Adipocyte (in vitro differentiated cells): Measurements from ENCODE around the gene ANKRD24.
"Not testable (repeated sequence)": the region's sequence is repeated elsewhere in the genome, so short reads cannot be mapped to it uniquely, and the experiment has no call there.

Experiments
- DNase-seq: peaks from one replicate; pipeline ENCODE4 v3.0.0-alpha.2; 2015; ENCODE audit warnings: low read depth
- H3K27me3 ChIP-seq: replicated peaks from 2 replicates; pipeline ENCODE4 v1.7.0; 2013; ENCODE audit warnings: mild to moderate bottlenecking, low read length, moderate library complexity; ENCODE audit not compliant: control insufficient read depth, insufficient read depth
- H3K36me3 ChIP-seq: 2 replicates; pipeline ENCODE4 v1.7.0; 2013; ENCODE audit warnings: low read length, mild to moderate bottlenecking, moderate library complexity; ENCODE audit not compliant: control insufficient read depth, insufficient read depth, severe bottlenecking
- H3K4me1 ChIP-seq: 2 replicates; pipeline ENCODE4 v1.7.0; 2013; ENCODE audit warnings: mild to moderate bottlenecking, low read length, moderate library complexity; ENCODE audit not compliant: control insufficient read depth, insufficient read depth
- H3K4me3 ChIP-seq: 2 replicates; pipeline ENCODE4 v1.7.0; 2013; ENCODE audit warnings: mild to moderate bottlenecking, low read length, moderate library complexity
- H3K9ac ChIP-seq: 2 replicates; pipeline ENCODE4 v1.7.0; 2013; ENCODE audit warnings: mild to moderate bottlenecking, low read length, moderate library complexity
- H3K9me3 ChIP-seq: 2 replicates; pipeline ENCODE4 v1.7.0; 2013; ENCODE audit warnings: mild to moderate bottlenecking, low read length, moderate library complexity; ENCODE audit not compliant: control insufficient read depth

The ANKRD24 gene

GRCh38 chr19:4152241-4152998 is 30.1 kb upstream of the ANKRD24 start:
- peaks cover 12% of the 10 kb centered on the region for H3K27me3 ChIP-seq

GRCh38 chr19:4154571-4155312 is 27.7 kb upstream of the ANKRD24 start:
- H3K9ac ChIP-seq = no peak overlapping the region
- H3K4me1 ChIP-seq = peaks cover under 1% of the 10 kb centered on the region
- H3K9me3 ChIP-seq = no peaks in the 10 kb centered on the region
- H3K36me3 ChIP-seq = no peaks in the 10 kb centered on the region
- no peak for DNase-seq
- H3K4me3 ChIP-seq = no peak overlapping the region
- peaks cover 19% of the 10 kb centered on the region for H3K27me3 ChIP-seq

More at GRCh38 chr19:4152241-4152998, 30.1 kb upstream of the ANKRD24 start:
- Histone ChIP-seq H3K9ac (no peak overlapping the region), H3K9me3 (no peaks in the 10 kb centered on the region), H3K36me3 (no peaks in the 10 kb centered on the region), H3K4me1 (peaks cover 4% of the 10 kb centered on the region), H3K4me3 (no peak overlapping the region)
- DNase-seq = no peak

GRCh38 chr19:4157164-4157563 is 25.3 kb upstream of the ANKRD24 start:
- Histone ChIP-seq H3K27me3 (peaks cover 23% of the 10 kb centered on the region), H3K4me1 (no peaks in the 10 kb centered on the region), H3K36me3 (no peaks in the 10 kb centered on the region), H3K9ac (no peak overlapping the region), H3K9me3 (no peaks in the 10 kb centered on the region), H3K4me3 (no peak overlapping the region)
- DNase-seq = no peak

GRCh38 chr19:4157971-4158370 is 24.5 kb upstream of the ANKRD24 start:
- H3K27me3 ChIP-seq = peaks cover 23% of the 10 kb centered on the region
- H3K36me3 ChIP-seq, H3K9me3 ChIP-seq, H3K9ac ChIP-seq, DNase-seq, H3K4me3 ChIP-seq, H3K4me1 ChIP-seq: not testable (repeated sequence)

GRCh38 chr19:4161415-4162077 is 20.9 kb upstream of the ANKRD24 start:
- no peak for DNase-seq
- Histone ChIP-seq H3K4me3 (no peak overlapping the region), H3K4me1 (no peaks in the 10 kb centered on the region), H3K9me3 (no peaks in the 10 kb centered on the region), H3K36me3 (no peaks in the 10 kb centered on the region), H3K27me3 (peaks cover 23% of the 10 kb centered on the region), H3K9ac (no peak overlapping the region)

GRCh38 chr19:4164262-4164661 is 18.2 kb upstream of the ANKRD24 start:
- no peak for DNase-seq
- H3K27me3 ChIP-seq = peaks cover 25% of the 10 kb centered on the region
- no peak overlapping the region for H3K4me3 ChIP-seq
- H3K36me3 ChIP-seq = no peaks in the 10 kb centered on the region
- H3K9ac ChIP-seq = no peak overlapping the region
- H3K4me1 ChIP-seq = no peaks in the 10 kb centered on the region
- H3K9me3 ChIP-seq = no peaks in the 10 kb centered on the region

GRCh38 chr19:4171676-4172075 is 10.8 kb upstream of the ANKRD24 start:
- Histone ChIP-seq H3K4me3 (no peak overlapping the region), H3K4me1 (no peaks in the 10 kb centered on the region), H3K9me3 (no peaks in the 10 kb centered on the region), H3K27me3 (peaks cover 20% of the 10 kb centered on the region), H3K9ac (no peak overlapping the region), H3K36me3 (peaks cover 11% of the 10 kb centered on the region)
- DNase-seq = no peak

GRCh38 chr19:4172861-4173473 is 9.5 kb upstream of the ANKRD24 start:
- H3K36me3 ChIP-seq = peaks cover 11% of the 10 kb centered on the region
- H3K27me3 ChIP-seq = peaks cover 20% of the 10 kb centered on the region
- no peaks in the 10 kb centered on the region for H3K4me1 ChIP-seq
- no peaks in the 10 kb centered on the region for H3K9me3 ChIP-seq
- H3K4me3 ChIP-seq = no peak overlapping the region
- no peak overlapping the region for H3K9ac ChIP-seq
- DNase-seq = peak; percentile 74

GRCh38 chr19:4173479-4174212 is 8.8 kb upstream of the ANKRD24 start:
- H3K9ac ChIP-seq = no peak overlapping the region
- no peaks in the 10 kb centered on the region for H3K9me3 ChIP-seq
- no peak for DNase-seq
- H3K36me3 ChIP-seq = peaks cover 11% of the 10 kb centered on the region
- H3K4me3 ChIP-seq = no peak overlapping the region
- peaks cover 15% of the 10 kb centered on the region for H3K27me3 ChIP-seq
- H3K4me1 ChIP-seq = no peaks in the 10 kb centered on the region

- Histone ChIP-seq H3K4me3 (no peak overlapping the region), H3K4me1 (no peaks in the 10 kb centered on the region), H3K27me3 (peaks cover 15% of the 10 kb centered on the region), H3K9ac (no peak overlapping the region), H3K36me3 (peaks cover 15% of the 10 kb centered on the region), H3K9me3 (no peaks in the 10 kb centered on the region)
- DNase-seq = no peak
These were observed 8.1 kb upstream of the ANKRD24 start for GRCh38 chr19:4174213-4174894.
